Activated T-helper 2 cell treated with anti-CD3 and anti-CD28 coated beads, Interferon-gamma antibody, Interleukin-2, Interleukin-4, amounts not matched to agents 10 μg/mL and 5 μg/mL and 100 μg/mL, durations not matched to agents 14 hours and 24 hours and 36 hours (primary cell): Measurements from ENCODE around the gene RGS7. TPM values are rescaled to one million over a fixed set of nuclear protein-coding genes. Genes with fewer than 3 reads are reported as not detected.

Source experiments
- DNase-seq: peaks from one replicate; pipeline ENCODE4 v3.0.0; 2021; ENCODE audit warnings: low spot score
- H3K27ac Mint-ChIP-seq: one replicate; pipeline ENCODE4 v1.8.0; 2021; ENCODE audit warnings: mixed read lengths
- H3K27me3 Mint-ChIP-seq: one replicate; pipeline ENCODE4 v1.8.0; 2021; ENCODE audit warnings: low read depth, mixed read lengths
- H3K36me3 Mint-ChIP-seq: one replicate; pipeline ENCODE4 v1.8.0; 2021; ENCODE audit warnings: low read depth, mixed read lengths
- H3K4me1 Mint-ChIP-seq: one replicate; pipeline ENCODE4 v1.8.0; 2021; ENCODE audit warnings: low read depth, mixed read lengths
- H3K4me3 Mint-ChIP-seq: one replicate; pipeline ENCODE4 v1.8.0; 2021; ENCODE audit warnings: low read depth, mild to moderate bottlenecking, moderate library complexity, mixed read lengths
- H3K9me3 Mint-ChIP-seq: one replicate; pipeline ENCODE4 v1.8.0; 2021; ENCODE audit warnings: mixed read lengths
- intact Hi-C: fragments of 100-400 bp; cut with micrococcal nuclease; formaldehyde crosslinking; loops from one replicate; pipeline ENCODE4 v1.15.1; 2023
- total RNA-seq: library from RNA; stranded (reverse); gene quantifications from 2 replicates; pipeline ENCODE4 v1.2.3, GENCODE V29; 2022

The RGS7 gene
- total RNA-seq, 1 donor from 2014 or later: not detected

- no peak for DNase-seq
- Mint-ChIP-seq H3K4me1 (no peaks in the 10 kb centered on the region), H3K27me3 (no peaks in the 10 kb centered on the region), H3K27ac (no peak overlapping the region), H3K9me3 (peaks cover 5% of the 10 kb centered on the region), H3K4me3 (no peak overlapping the region), H3K36me3 (no peaks in the 10 kb centered on the region)
- intact Hi-C loops: no loop called here
Observed at GRCh38 chr1:241215203-241215602, 141.8 kb downstream of the RGS7 start.

- Mint-ChIP-seq H3K9me3 (peaks cover 5% of the 10 kb centered on the region), H3K27me3 (no peaks in the 10 kb centered on the region), H3K4me3 (no peak overlapping the region), H3K36me3 (no peaks in the 10 kb centered on the region), H3K27ac (no peak overlapping the region), H3K4me1 (no peaks in the 10 kb centered on the region)
- intact Hi-C loops: no loop called here
- no peak for DNase-seq
Observed at GRCh38 chr1:241213139-241213538, 143.9 kb downstream of the RGS7 start.

- intact Hi-C loops: no loop called here
- H3K27me3 Mint-ChIP-seq: no peaks in the 10 kb centered on the region
- H3K36me3 Mint-ChIP-seq: no peaks in the 10 kb centered on the region
- no peak overlapping the region for H3K27ac Mint-ChIP-seq
- peaks cover 5% of the 10 kb centered on the region for H3K9me3 Mint-ChIP-seq
- no peak for DNase-seq
- H3K4me1 Mint-ChIP-seq: no peaks in the 10 kb centered on the region
- H3K4me3 Mint-ChIP-seq: no peak overlapping the region
Observed at GRCh38 chr1:241212628-241213027, 144.4 kb downstream of the RGS7 start.

- H3K36me3 Mint-ChIP-seq: no peaks in the 10 kb centered on the region
- H3K27me3 Mint-ChIP-seq: no peaks in the 10 kb centered on the region
- peaks cover 4% of the 10 kb centered on the region for H3K9me3 Mint-ChIP-seq
- no peak overlapping the region for H3K27ac Mint-ChIP-seq
- H3K4me1 Mint-ChIP-seq: no peaks in the 10 kb centered on the region
- H3K4me3 Mint-ChIP-seq: no peak overlapping the region
- intact Hi-C loops: no loop called here
- DNase-seq: no peak
Observed at GRCh38 chr1:241208910-241209379, 148.1 kb downstream of the RGS7 start.

- no peak for DNase-seq
- Mint-ChIP-seq H3K4me3 (no peak overlapping the region), H3K4me1 (no peaks in the 10 kb centered on the region), H3K27me3 (no peaks in the 10 kb centered on the region), H3K27ac (no peak overlapping the region), H3K36me3 (no peaks in the 10 kb centered on the region), H3K9me3 (peaks cover 4% of the 10 kb centered on the region)
- intact Hi-C loops: no loop called here
Observed at GRCh38 chr1:241203817-241204216, 153.2 kb downstream of the RGS7 start.

- H3K4me3 Mint-ChIP-seq: no peak overlapping the region
- H3K4me1 Mint-ChIP-seq: no peaks in the 10 kb centered on the region
- no peaks in the 10 kb centered on the region for H3K27me3 Mint-ChIP-seq
- intact Hi-C loops: no loop called here
- DNase-seq: no peak
- no peaks in the 10 kb centered on the region for H3K36me3 Mint-ChIP-seq
- H3K9me3 Mint-ChIP-seq: peaks cover 4% of the 10 kb centered on the region
- no peak overlapping the region for H3K27ac Mint-ChIP-seq
Observed at GRCh38 chr1:241202401-241202800, 154.6 kb downstream of the RGS7 start.

- no peak for DNase-seq
- Mint-ChIP-seq H3K4me1 (no peaks in the 10 kb centered on the region), H3K27me3 (no peaks in the 10 kb centered on the region), H3K36me3 (no peaks in the 10 kb centered on the region), H3K4me3 (no peak overlapping the region), H3K27ac (no peak overlapping the region), H3K9me3 (peaks cover 12% of the 10 kb centered on the region)
- intact Hi-C loops: no loop called here
Observed at GRCh38 chr1:241186716-241187115, 170.3 kb downstream of the RGS7 start.

GRCh38 chr1:241181971-241182370 lies 175.0 kb downstream of the RGS7 start:
- intact Hi-C loops: no loop called here
- peaks cover 26% of the 10 kb centered on the region for H3K9me3 Mint-ChIP-seq
- H3K36me3 Mint-ChIP-seq: no peaks in the 10 kb centered on the region
- DNase-seq: no peak
- H3K27ac Mint-ChIP-seq: no peak overlapping the region
- no peaks in the 10 kb centered on the region for H3K4me1 Mint-ChIP-seq
- H3K4me3 Mint-ChIP-seq: no peak overlapping the region
- no peaks in the 10 kb centered on the region for H3K27me3 Mint-ChIP-seq

- Mint-ChIP-seq H3K9me3 (peaks cover 27% of the 10 kb centered on the region), H3K27me3 (no peaks in the 10 kb centered on the region), H3K36me3 (no peaks in the 10 kb centered on the region), H3K4me3 (no peak overlapping the region), H3K4me1 (no peaks in the 10 kb centered on the region), H3K27ac (no peak overlapping the region)
- intact Hi-C loops: no loop called here
- DNase-seq: no peak
Observed at GRCh38 chr1:241181471-241181870, 175.5 kb downstream of the RGS7 start.

GRCh38 chr1:241180569-241180968 lies 176.4 kb downstream of the RGS7 start:
- no peaks in the 10 kb centered on the region for H3K27me3 Mint-ChIP-seq
- no peak for DNase-seq
- intact Hi-C loops: no loop called here
- H3K27ac Mint-ChIP-seq: no peak overlapping the region
- peaks cover 27% of the 10 kb centered on the region for H3K9me3 Mint-ChIP-seq
- H3K4me3 Mint-ChIP-seq: no peak overlapping the region
- H3K4me1 Mint-ChIP-seq: no peaks in the 10 kb centered on the region
- no peaks in the 10 kb centered on the region for H3K36me3 Mint-ChIP-seq

- no peaks in the 10 kb centered on the region for H3K36me3 Mint-ChIP-seq
- DNase-seq: no peak
- H3K27me3 Mint-ChIP-seq: no peaks in the 10 kb centered on the region
- no peak overlapping the region for H3K4me3 Mint-ChIP-seq
- H3K9me3 Mint-ChIP-seq: peaks cover 18% of the 10 kb centered on the region
- no peaks in the 10 kb centered on the region for H3K4me1 Mint-ChIP-seq
- no peak overlapping the region for H3K27ac Mint-ChIP-seq
- intact Hi-C loops: no loop called here
Observed at GRCh38 chr1:241177660-241178059, 179.3 kb downstream of the RGS7 start.

GRCh38 chr1:241172486-241172885 lies 184.5 kb downstream of the RGS7 start:
- Mint-ChIP-seq H3K4me1 (no peaks in the 10 kb centered on the region), H3K27me3 (no peaks in the 10 kb centered on the region), H3K36me3 (no peaks in the 10 kb centered on the region), H3K9me3 (peaks cover 6% of the 10 kb centered on the region), H3K27ac (no peak overlapping the region), H3K4me3 (no peak overlapping the region)
- intact Hi-C loops: no loop called here
- no peak for DNase-seq

GRCh38 chr1:241171991-241172390 lies 185.0 kb downstream of the RGS7 start:
- intact Hi-C loops: no loop called here
- Mint-ChIP-seq H3K4me1 (no peaks in the 10 kb centered on the region), H3K27me3 (no peaks in the 10 kb centered on the region)

GRCh38 chr1:241167121-241167630 lies 189.8 kb downstream of the RGS7 start:
- H3K4me1 Mint-ChIP-seq: no peaks in the 10 kb centered on the region
- no peaks in the 10 kb centered on the region for H3K27me3 Mint-ChIP-seq
- no peaks in the 10 kb centered on the region for H3K36me3 Mint-ChIP-seq

More at GRCh38 chr1:241171991-241172390, 185.0 kb downstream of the RGS7 start:
- Mint-ChIP-seq H3K4me3 (no peak overlapping the region), H3K27ac (no peak overlapping the region), H3K36me3 (no peaks in the 10 kb centered on the region), H3K9me3 (peaks cover 4% of the 10 kb centered on the region)
- DNase-seq: no peak

More at GRCh38 chr1:241167121-241167630, 189.8 kb downstream of the RGS7 start:
- Mint-ChIP-seq H3K27ac (no peak overlapping the region), H3K4me3 (no peak overlapping the region), H3K9me3 (peaks cover 14% of the 10 kb centered on the region)
- no peak for DNase-seq
- intact Hi-C loops: no loop called here
